Colonic mucosa (tissue), 4 donors: ENCODE results near the gene ADGRB2. TPM values are rescaled to one million over a fixed set of nuclear protein-coding genes. Genes with fewer than 3 reads are reported as not detected.

Source experiments
- DNase-seq: peaks from one replicate; pipeline ENCODE4 v3.0.0-alpha.2; 2020
- H3K27ac ChIP-seq: fragments of 200-600 bp; one replicate; pipeline ENCODE4 v1.8.0; 2021
- H3K27me3 ChIP-seq: fragments of 200-600 bp; one replicate; pipeline ENCODE4 v1.8.0; 2021
- H3K36me3 ChIP-seq: fragments of 200-600 bp; one replicate; pipeline ENCODE4 v1.8.0; 2021
- H3K4me1 ChIP-seq: fragments of 200-600 bp; one replicate; pipeline ENCODE4 v1.8.0; 2021; ENCODE audit warnings: mild to moderate bottlenecking
- H3K4me3 ChIP-seq: fragments of 200-600 bp; one replicate; pipeline ENCODE4 v1.8.0; 2021
- H3K9ac ChIP-seq, 2 donors: one replicate each; pipeline ENCODE4 v1.7.0; 2013; ENCODE audit warnings: control low read depth in 2 of 2, low read depth in 2 of 2, low read length in 2 of 2
- H3K9me3 ChIP-seq: fragments of 200-600 bp; one replicate; pipeline ENCODE4 v1.8.0; 2021
- intact Hi-C: fragments of 100-400 bp; cut with DNase I; formaldehyde crosslinking; loops from one replicate; pipeline ENCODE4 v1.14.1; 2022
- total RNA-seq, 2 donors: library from RNA; stranded (reverse); fragmentation: NEBNext Ultra II Directional in 1 of 2; extraction: Animal tissue kit (Norgen Biotek cat#: 25700) in 1 of 2; gene quantifications; one replicate each; pipeline ENCODE4 v1.2.1, GENCODE V29; 2021
- TF ChIP-seq, protein P1 (sequence below): fragments of 200-600 bp; IDR thresholded peaks from one replicate; pipeline ENCODE4 v1.8.0; 2022; ENCODE audit warnings: antibody characterized with exemption, mild to moderate bottlenecking
- donor health status: healthy.
- donor health status: DM: no; HTN: no; CAD: no.
- donor health status: DM: no; HTN: no; CAD: no.

Gene ADGRB2
- total RNA-seq, 2 donors from 2014 or later, result 0.59 to 1.6 TPM

DNA sequence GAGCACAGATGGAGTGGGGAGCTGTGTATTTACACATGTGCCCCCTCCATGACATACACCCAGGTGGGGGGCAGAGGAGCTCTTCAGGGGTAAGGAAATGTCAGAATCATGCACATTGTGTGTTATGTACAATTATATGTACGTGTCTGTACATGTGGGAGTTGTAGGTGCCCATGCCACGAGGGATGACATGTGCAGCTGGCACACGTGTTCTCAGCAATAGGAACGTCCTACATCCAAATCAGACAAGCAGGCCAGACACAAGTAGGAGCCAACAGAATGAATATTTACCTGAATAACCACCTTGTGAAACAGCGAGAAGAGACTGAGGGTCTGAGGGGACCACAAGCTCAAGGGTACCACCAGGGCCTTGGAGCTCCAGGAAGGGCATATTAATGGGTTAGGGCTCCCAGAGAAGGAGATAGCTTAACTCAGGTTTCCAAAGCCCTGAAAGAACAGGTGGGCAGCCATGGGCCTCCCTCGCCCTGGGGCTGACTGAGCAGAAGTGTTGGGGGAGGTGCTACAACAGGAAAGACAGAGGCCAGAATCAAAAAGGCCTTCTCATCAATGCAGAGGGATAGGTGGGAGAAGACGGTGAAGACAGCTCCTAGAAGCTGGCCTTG is 63.6 kb downstream of the ADGRB2 start:
- Histone ChIP-seq H3K27ac (peak overlapping the region; percentile 62), H3K4me3 (no peak overlapping the region), H3K9me3 (no peaks in the 10 kb centered on the region), H3K27me3 (no peaks in the 10 kb centered on the region), H3K36me3 (no peaks in the 10 kb centered on the region), H3K9ac (no peak overlapping the region), H3K4me1 (peaks cover 14% of the 10 kb centered on the region)
- TF ChIP-seq, protein P1, sequence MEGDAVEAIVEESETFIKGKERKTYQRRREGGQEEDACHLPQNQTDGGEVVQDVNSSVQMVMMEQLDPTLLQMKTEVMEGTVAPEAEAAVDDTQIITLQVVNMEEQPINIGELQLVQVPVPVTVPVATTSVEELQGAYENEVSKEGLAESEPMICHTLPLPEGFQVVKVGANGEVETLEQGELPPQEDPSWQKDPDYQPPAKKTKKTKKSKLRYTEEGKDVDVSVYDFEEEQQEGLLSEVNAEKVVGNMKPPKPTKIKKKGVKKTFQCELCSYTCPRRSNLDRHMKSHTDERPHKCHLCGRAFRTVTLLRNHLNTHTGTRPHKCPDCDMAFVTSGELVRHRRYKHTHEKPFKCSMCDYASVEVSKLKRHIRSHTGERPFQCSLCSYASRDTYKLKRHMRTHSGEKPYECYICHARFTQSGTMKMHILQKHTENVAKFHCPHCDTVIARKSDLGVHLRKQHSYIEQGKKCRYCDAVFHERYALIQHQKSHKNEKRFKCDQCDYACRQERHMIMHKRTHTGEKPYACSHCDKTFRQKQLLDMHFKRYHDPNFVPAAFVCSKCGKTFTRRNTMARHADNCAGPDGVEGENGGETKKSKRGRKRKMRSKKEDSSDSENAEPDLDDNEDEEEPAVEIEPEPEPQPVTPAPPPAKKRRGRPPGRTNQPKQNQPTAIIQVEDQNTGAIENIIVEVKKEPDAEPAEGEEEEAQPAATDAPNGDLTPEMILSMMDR, result no peak
- intact Hi-C loops, result no loop called here
- DNase-seq, result no peak

DNA sequence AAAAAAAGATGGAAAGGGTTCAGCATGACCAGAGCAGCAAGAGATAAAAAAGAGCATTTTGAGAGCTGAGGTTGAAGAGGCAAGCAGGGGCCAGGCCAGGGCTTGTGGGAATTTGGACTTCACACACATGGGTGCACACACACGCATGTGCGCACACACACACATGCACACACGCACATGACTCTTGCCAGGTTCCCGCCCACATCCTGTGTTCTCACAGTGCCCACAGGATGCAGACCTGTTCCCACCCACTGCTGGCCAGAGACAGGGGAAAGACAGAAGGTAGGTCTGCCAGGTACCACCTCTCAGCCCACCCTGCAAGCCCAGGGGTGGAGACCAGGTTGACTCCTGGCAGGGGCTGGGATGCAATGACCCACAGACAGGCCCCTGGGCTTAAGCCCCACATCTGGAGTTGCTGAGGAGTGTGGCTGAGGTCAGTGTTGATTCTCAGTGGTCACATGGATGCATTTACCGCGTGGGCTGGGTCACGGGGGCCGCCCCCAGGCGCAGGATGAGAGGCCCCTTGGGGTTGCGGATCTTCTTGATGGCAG is 64.7 kb downstream of the ADGRB2 start:
- TF ChIP-seq, protein P1, result no peak
- no peak overlapping the region for H3K4me3 ChIP-seq
- no peak overlapping the region for H3K9ac ChIP-seq
- no peaks in the 10 kb centered on the region for H3K27me3 ChIP-seq
- no peak overlapping the region for H3K27ac ChIP-seq
- H3K36me3 ChIP-seq, result no peaks in the 10 kb centered on the region
- DNase-seq, result no peak
- peaks cover 2% of the 10 kb centered on the region for H3K4me1 ChIP-seq
- intact Hi-C loops, result no loop called here
- no peaks in the 10 kb centered on the region for H3K9me3 ChIP-seq

DNA sequence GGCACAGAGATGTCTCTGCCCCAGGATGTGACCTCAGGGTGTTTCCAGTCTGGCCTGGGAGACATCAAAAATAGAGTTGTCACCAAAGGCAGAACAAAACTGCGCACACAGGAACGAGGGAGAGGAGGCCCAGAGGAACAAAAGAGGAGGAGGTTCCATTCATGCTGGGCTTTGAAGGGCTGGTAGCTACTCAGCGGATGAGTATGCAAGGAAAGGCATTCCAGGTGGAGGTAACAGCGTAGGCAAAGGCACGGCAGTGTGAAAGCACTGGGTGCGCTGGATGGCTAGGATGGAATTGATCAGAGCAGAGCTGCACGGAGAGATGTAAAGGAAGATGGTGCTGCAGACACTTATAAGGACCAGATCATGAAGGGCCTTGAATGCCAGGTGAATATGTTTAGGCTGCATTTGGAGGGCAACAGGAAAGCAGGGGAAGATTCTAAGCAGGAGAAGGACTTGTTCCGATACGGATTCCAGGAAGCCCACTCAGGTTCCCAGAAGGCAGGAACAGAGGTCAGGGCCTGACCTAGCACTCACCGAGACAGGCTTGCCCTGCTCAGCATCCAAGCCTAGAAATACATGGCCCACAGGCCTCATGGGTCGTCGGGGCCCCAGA is 66.7 kb downstream of the ADGRB2 start:
- TF ChIP-seq, protein P1, result no peak
- intact Hi-C loops, result no loop called here
- Histone ChIP-seq H3K9ac (no peak overlapping the region), H3K4me1 (no peaks in the 10 kb centered on the region), H3K4me3 (no peak overlapping the region), H3K27me3 (no peaks in the 10 kb centered on the region), H3K27ac (no peak overlapping the region), H3K9me3 (no peaks in the 10 kb centered on the region), H3K36me3 (no peaks in the 10 kb centered on the region)
- DNase-seq, result no peak

DNA sequence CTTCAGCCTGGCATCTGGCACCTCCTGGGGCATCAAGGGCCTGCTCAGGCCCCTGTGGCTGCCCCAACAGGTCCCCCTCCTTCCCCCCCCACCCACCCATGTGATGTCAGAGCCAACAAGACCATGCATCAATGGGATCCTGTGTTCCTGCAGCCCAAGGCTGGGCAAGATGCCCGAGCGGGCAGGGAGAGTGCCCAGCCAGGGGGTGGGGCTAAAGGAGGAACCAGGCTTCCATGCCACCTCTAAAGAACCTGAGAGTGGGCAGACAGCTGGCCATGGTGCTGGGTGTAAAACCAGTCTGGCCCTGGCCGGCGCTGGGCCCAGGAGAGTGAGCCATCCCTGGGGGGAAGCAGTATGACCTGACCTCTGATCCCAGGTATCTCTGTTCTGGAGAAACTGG is 67.9 kb downstream of the ADGRB2 start:
- TF ChIP-seq, protein P1, result no peak
- no peaks in the 10 kb centered on the region for H3K27me3 ChIP-seq
- no peak overlapping the region for H3K9ac ChIP-seq
- no peak overlapping the region for H3K4me3 ChIP-seq
- H3K4me1 ChIP-seq, result no peaks in the 10 kb centered on the region
- H3K36me3 ChIP-seq, result no peaks in the 10 kb centered on the region
- H3K9me3 ChIP-seq, result no peaks in the 10 kb centered on the region
- DNase-seq, result no peak
- no peak overlapping the region for H3K27ac ChIP-seq
- intact Hi-C loops, result no loop called here

DNA sequence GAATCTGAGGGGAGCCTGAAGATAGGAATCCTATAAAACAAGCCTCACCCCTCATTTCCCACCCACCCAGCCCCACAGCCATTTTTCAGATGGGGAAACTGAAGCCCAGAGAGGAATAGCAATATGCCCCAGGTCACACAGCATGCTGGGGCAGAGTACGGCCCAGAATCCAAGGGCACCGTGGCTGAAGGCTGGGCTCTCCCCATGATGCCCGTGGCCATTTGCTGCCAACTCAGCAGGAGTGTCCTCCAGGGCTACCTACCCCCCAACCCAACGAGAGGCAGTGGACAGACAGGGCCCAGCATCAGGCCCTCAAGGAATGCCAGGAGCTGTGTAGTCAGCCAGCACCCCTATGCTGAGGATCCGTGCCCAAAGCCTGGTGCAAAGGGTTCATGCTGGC is 68.8 kb downstream of the ADGRB2 start:
- Histone ChIP-seq H3K27ac (no peak overlapping the region), H3K9ac (no peak overlapping the region), H3K9me3 (no peaks in the 10 kb centered on the region), H3K36me3 (no peaks in the 10 kb centered on the region), H3K4me1 (no peaks in the 10 kb centered on the region), H3K4me3 (no peak overlapping the region), H3K27me3 (no peaks in the 10 kb centered on the region)
- no peak for DNase-seq
- TF ChIP-seq, protein P1, result no peak
- intact Hi-C loops, result no loop called here
